Esophagus muscularis mucosa (tissue), 4 donors: ENCODE data around the gene MAN1A1.

Source experiments
- CTCF ChIP-seq, 3 experiments: fragments of 200-600 bp in 2 of 3; fragments of 450-650 bp in 1 of 3; sonication (generic) in 2 of 3; IDR thresholded peaks; one replicate each; pipeline ENCODE4 v1.5.1; 2017 to 2019; ENCODE audit warnings: antibody characterized with exemption in 3 of 3, mild to moderate bottlenecking in 2 of 3, moderate library complexity in 1 of 3
- EP300 ChIP-seq: sonication (generic); formaldehyde crosslinking; IDR thresholded peaks from one replicate; pipeline ENCODE4 v1.6.1; 2017; ENCODE audit warnings: antibody characterized with exemption
- POLR2A ChIP-seq: fragments of 450-650 bp; IDR thresholded peaks from one replicate; pipeline ENCODE4 v1.6.1; 2017; ENCODE audit warnings: antibody characterized with exemption, moderate library complexity, mild to moderate bottlenecking, low read depth
- POLR2AphosphoS5 ChIP-seq, 2 donors: sonication (generic); formaldehyde crosslinking; IDR thresholded peaks; one replicate each; pipeline ENCODE4 v1.6.1; 2017; ENCODE audit warnings: antibody characterized with exemption in 2 of 2

GRCh38 chr6:119142041-119142440 is 207.5 kb downstream of the MAN1A1 start:
- no peak for TF ChIP-seq EP300
- no peak for TF ChIP-seq POLR2AphosphoS5 (IDR thresholded peaks at IDR 0.05)
- TF ChIP-seq CTCF (IDR thresholded peaks at IDR 0.05), result no peak
- TF ChIP-seq POLR2A, result no peak
